Dermis blood vessel endothelial cell (primary cell): Measurements from ENCODE around the gene CDK16. TPM values are rescaled to one million over a fixed set of nuclear protein-coding genes. Genes with fewer than 3 reads are reported as not detected.

Source experiments
- DNase-seq: peaks from one replicate; pipeline ENCODE4 v3.0.0; 2010
- total RNA-seq: library from RNA; depleted of rRNA; stranded (reverse); fragments of >200 nt; gene quantifications from 2 replicates; pipeline ENCODE4 v1.2.3, GENCODE V29; 2014

The CDK16 gene
- total RNA-seq, 1 donor from 2014 or later, result 97.5 TPM

GRCh38 chrX:47186096-47186740, 32.3 kb upstream of the CDK16 start:
- DNase-seq, result no peak

GRCh38 chrX:47187106-47187677, 31.3 kb upstream of the CDK16 start:
- no peak for DNase-seq

- no peak for DNase-seq
These were observed 28.6 kb upstream of the CDK16 start for GRCh38 chrX:47189906-47190305.

GRCh38 chrX:47190445-47191269, 27.8 kb upstream of the CDK16 start:
- DNase-seq, result peak; percentile 94

GRCh38 chrX:47191331-47191730, 27.1 kb upstream of the CDK16 start:
- DNase-seq, result peak; percentile 14

GRCh38 chrX:47191806-47192401, 26.6 kb upstream of the CDK16 start:
- DNase-seq, result no peak

GRCh38 chrX:47193475-47194193, 24.8 kb upstream of the CDK16 start, which contains the start of gene UBA1:
UBA1 (plus strand) TSS chrX:47193829; CDS start chrX:47198803, 4,974 bp downstream.
- DNase-seq, result peak; percentile 95

GRCh38 chrX:47194194-47194787, 24.2 kb upstream of the CDK16 start:
- no peak for DNase-seq

- DNase-seq, result no peak
These were observed 22.4 kb upstream of the CDK16 start for GRCh38 chrX:47196098-47196497.

GRCh38 chrX:47197526-47197925, 21.0 kb upstream of the CDK16 start:
- no peak for DNase-seq

GRCh38 chrX:47198026-47198686, 20.3 kb upstream of the CDK16 start:
- no peak for DNase-seq

GRCh38 chrX:47198687-47199080, 19.8 kb upstream of the CDK16 start:
- no peak for DNase-seq

- DNase-seq, result no peak
These were observed 19.2 kb upstream of the CDK16 start for GRCh38 chrX:47199286-47199685.

GRCh38 chrX:47200385-47201150, 17.9 kb upstream of the CDK16 start:
- no peak for DNase-seq

- DNase-seq, result no peak
These were observed 17.0 kb upstream of the CDK16 start for GRCh38 chrX:47201345-47201944.

GRCh38 chrX:47202316-47202715, 16.2 kb upstream of the CDK16 start:
- DNase-seq, result no peak

- DNase-seq, result no peak
These were observed 15.6 kb upstream of the CDK16 start for GRCh38 chrX:47202877-47203276.

GRCh38 chrX:47204970-47205369, 13.5 kb upstream of the CDK16 start:
- DNase-seq, result no peak

GRCh38 chrX:47206316-47206715, 12.2 kb upstream of the CDK16 start:
- no peak for DNase-seq

GRCh38 chrX:47208108-47208507, 10.4 kb upstream of the CDK16 start:
- no peak for DNase-seq
